GOT3 (cell line): Measurements from ENCODE around the gene HNRNPH1.

Source experiments
- DNase-seq: peaks from one replicate; lab custom pipeline; 2025; ENCODE audit warnings: mixed read lengths; lab: John Stamatoyannopoulos, UW

Gene HNRNPH1

DNA sequence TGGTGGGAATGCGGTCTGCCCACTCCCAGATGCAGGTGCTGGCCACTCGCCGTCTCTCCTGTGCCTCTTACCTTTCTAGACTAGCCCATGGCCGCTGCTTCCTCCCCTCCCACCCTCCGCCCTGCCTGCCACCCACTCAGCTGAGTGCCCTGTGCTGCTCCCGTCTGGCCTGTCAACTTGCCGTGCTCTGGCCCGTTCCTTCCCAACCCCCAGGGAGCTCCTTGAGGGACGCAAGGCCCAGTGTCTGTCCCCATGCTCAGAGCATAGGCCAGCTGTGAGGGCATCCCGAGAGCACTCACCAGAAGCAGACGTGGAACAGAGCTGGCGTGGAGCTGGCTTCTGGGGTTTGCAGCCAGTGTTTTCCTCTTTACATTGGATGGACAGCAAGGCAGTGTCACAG, 20.2 kb downstream of the HNRNPH1 start:
- no peak for DNase-seq

DNA sequence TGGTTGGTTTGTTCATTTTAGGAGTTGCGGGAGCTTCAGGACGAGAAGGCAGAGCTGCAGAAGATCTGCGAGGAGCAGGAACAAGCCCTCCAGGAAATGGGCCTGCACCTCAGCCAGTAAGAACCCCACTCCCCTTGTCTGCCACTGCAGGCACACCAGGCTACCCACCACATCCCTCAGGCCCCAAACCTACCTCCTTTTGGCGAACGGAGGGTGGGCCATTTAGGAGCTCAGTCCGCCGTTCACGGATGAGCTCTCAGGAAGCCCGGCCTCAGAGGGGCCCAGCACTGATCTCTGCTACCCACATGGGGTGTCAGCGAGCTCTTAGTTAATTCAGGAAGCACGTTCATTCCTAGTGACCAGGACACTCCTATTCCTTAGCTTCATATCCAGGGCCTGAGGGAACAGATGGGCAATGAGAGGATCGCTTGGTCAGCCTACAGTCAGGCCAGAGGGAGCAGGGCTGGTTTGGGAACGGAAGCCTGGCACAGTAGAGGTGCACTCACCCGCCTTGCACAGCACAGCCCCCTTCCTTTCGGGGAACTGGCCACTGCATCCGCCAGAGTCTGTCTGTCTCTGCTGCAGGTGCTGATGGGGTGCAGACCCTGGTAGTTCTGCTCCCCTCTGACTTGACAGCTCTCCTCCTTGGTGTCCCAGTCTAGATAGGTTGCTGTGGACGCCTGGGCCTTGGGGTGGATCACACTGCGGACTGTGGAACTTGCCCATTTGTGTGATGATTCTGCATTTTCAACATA, 21.4 kb downstream of the HNRNPH1 start:
- no peak for DNase-seq

DNA sequence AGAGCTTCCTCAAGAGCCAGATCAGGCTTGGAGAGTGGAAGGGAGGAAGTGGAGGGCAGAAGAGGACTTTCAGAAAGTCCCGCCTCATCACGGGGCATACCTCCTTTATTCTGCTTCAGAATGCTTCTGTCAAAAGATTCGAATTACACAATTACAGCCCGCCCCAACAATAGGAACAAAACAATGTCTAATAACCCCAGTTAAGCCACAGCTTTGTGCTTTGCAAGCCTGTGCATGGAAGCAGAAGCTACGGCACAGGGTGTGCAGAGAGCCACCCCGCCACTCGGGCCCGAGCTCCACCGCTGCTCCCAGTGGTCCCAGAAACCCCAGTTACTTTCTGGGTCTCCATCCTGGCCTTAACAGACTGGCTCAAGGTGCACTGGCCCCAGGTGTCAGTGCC, 23.5 kb downstream of the HNRNPH1 start:
- no peak for DNase-seq

DNA sequence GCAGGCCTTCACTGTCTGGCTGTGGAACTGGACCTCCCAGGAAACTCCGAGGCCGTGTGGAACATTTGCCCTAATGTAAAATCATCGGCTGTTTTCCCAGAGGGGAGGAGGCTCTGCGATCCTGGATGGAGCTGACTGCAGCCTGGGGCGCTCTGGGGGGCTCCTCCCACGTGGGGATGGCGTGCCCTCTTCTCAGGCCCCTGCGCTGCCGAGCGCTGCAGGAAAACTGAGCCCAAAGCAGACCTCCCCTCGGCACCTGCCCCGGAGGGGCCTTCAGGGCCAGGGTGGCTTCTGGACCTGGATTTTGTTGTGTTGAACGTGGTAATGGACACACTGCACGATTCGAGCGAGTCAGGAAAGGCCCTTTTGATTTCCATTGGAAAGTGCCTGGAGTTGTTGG, 23.9 kb downstream of the HNRNPH1 start:
- no peak for DNase-seq

DNA sequence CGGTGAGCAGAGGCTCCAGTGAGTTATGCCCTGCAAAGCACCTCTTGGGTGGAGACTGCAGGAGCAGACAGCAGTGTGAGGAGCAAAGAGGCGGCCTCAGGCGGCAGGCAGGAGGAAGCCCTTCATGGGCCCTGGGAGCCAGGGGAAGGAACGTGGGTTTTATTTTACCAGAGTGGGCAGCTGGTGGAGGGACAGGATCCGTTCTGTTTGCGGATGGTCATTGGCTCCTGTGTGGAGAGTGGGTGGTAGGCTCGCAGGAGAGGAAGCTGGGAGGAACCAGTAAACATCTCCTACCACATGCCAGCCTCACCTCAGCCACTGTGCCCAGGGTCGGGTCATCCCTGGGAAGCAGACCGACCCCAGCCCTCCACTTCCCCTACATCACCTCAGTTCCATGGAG, 24.4 kb downstream of the HNRNPH1 start:
- no peak for DNase-seq

DNA sequence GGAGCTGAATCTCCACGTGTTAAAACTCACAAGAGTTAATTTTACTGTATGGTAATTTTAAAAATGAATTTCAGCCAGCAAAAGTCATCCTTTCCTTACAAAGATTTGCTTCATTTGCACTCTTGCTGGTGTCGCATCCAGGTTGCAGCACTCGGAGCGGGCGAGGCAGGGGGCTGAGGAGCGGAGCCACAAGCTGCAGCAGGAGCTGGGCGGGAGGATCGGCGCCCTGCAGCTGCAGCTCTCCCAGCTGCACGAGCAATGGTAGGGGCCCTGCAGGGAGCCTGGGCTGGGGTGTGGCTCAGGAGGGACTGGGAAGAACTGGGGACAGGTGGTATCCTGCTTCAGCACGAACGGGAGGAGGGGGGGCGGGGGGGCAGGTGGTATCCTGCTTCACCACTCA, 27.1 kb downstream of the HNRNPH1 start:
- DNase-seq = no peak

DNA sequence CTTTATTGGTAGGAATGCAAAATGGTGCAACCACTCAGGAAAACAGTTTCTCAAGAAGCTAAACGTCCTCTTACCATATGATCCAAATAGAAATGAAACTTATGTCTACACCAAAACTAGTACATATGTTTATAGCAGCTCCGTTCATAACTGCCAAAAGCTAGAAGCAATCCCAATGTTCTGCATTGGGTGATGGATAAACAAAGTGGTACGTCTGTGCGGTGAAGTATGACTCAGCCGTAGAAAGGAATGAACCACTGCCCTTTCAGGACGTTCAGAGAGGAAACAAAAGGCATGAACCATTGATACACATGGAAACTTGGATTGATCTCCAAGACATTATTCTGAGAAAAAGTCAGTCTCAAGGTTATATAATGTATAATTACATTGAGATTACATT, 27.6 kb downstream of the HNRNPH1 start:
- DNase-seq = no peak

DNA sequence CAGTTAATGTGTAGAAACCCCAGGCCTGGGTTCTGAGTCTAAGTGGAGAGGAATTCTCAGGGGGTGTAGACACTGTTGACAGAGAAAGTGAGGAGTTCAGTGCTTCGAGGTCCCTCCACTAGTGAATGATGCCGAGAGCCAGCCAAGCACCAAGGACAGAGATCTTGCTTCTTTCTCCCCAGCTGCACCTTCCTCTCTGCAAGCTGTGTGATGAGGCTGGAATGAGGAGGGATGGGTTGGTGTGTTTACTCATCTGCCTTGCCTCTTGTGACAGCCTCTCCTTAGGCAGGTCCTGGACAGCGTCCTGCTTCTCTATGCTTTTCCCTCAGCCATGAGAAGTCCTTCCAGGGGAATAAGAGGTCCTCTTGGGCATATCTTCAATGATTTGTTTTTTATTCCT, 35.3 kb downstream of the HNRNPH1 start:
- DNase-seq = no peak

DNA sequence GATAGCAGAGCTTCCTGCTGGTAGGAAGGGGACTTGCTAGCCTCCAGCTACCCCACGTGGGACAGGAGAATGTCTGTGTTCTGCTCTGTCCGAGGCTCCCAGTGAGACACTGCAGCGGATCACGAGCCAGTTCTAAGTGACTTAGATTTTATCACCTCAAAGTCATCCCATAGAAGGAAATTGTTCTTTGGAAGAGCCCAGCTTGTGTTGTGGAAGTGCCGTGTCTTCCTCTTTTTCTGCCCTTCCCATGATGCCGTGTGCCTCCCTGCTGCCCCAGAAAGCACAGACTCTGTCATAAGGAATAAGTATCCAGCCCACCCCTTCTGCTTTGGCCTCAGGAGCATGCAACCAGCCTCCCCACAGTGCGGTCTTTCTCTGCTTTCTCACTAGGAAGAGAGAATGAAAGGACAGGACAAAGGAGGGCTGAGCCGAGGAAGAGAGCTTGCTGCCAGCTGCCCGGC, 37.5 kb downstream of the HNRNPH1 start:
- no peak for DNase-seq

DNA sequence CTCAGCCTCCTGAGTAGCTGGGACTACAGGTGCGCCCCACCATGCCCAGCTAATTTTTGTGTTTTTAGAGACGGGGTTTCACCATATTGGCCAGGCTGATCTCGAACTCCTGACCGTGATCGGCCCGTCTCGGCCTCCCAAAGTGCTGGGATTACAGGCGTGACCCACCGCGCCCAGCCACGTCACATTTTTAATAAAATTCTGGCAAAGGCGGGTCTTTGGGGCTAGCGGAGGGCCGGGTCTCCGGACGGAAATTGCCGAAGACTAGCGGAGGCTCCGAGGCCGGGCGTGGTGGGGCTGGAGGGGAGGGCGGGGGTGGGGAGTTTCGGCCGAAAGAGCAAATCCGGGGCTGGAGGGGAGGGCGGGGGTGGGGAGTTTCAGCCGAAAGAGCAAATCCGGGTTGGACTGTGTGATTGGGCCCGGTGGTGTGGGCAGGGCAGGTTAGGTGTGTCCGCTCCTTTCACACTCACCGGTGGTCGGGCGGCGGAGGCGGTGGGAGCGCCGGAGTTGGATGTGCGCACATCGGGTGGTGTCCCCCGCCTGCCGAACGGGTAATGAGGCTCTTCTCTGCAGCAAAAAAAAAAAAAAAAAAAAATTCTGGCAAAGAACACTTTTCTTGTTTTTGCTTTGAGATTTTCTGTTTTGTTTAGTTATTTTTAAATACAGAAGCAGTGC, 46.0 kb downstream of the HNRNPH1 start:
- DNase-seq = no peak

DNA sequence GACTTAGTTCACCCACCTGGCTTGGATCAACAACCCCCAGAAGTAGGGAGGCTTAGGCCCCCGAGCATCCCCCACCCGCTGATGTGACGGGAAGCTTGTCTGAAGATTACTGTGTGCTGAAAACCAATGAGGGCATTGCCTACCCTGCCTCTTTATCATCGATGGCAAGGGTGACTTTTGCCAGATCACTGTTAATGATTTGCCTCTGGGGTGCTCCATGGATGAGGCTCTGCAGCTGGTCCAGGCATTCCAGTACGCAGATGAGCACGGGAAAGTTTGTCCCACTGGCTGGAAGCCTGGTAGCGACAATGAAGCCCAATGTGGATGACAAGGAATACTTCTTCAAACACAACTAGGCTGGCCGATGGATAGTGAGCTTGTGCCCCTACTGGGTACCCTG, 51.1 kb downstream of the HNRNPH1 start:
- no peak for DNase-seq

DNA sequence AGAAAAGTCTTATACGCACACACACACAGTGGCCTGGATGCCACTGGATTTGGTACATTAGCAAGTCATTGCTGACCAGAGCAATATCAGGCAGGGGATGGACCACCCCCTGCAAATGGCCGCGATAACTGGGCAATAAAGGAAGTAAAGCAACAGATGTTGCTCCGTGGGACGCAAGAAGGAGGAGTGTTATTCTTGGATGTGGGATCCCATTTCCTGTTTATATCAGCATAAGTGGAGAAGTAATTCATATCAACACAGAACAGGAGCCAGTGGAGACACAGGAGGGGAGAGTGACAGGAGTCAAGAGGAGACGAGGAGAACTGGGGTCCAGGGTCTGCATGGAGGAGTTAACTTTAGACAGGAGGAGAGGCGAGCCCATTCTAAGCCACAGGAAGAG, 54.8 kb downstream of the HNRNPH1 start:
- no peak for DNase-seq

DNA sequence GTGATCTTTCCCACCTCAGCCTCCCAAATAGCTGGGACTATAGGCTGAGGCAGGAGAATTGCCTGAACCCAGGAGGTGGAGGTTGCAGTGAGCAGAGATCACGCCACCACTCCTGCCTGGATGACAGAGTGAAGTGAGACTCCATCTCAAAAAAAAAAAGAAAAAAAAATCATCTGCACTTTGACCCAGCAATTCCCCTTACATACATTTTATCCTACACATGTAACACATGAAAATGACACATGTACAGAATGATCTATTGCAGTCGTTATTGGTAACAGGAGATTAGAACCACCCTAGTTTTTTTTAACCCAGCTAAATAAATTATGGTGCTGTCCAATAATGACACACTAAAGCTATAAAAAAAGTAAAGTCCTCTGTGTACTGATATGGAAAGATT, 58.9 kb downstream of the HNRNPH1 start:
- DNase-seq = no peak
